Measurements from ENCODE around the gene GLIPR2. TPM values are rescaled to one million over a fixed set of nuclear protein-coding genes. Genes with fewer than 3 reads are reported as not detected.

The GLIPR2 gene
- total RNA-seq, 1 donor from 2014 or later, result 6.3 TPM

DNA sequence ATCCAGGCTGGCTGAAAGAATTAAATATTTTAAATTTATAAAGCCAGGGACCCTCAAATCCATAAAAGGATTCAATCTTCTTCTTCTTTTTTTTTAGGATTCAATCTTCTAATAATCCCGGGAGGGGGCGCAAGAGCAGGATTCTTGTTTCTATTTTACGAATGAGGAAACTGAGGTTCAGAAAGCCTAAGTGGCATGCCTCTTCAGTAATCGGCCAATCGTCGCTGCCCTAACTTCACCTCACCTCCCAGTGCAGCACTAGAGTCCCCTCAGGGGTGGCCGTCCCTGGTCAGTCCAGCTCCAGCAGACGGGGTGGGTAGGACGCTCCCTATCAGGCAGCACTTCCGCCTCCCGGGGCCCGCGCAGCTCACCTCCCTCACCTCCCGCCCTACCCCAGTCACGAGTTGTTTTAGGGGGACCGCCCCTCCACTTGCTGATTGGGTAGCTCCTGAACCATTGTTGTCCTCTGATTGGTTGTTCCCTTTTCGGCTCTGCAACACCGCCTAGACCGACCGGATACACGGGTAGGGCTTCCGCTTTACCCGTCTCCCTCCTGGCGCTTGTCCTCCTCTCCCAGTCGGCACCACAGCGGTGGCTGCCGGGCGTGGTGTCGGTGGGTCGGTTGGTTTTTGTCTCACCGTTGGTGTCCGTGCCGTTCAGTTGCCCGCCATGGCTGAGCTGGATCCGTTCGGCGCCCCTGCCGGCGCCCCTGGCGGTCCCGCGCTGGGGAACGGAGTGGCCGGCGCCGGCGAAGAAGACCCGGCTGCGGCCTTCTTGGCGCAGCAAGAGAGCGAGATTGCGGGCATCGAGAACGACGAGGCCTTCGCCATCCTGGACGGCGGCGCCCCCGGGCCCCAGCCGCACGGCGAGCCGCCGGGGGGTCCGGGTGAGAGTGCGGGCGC is 54.1 kb downstream of the GLIPR2 start, which contains the start of gene CLTA:
CLTA (plus strand) TSS at position 534 of the 902 bp plus-strand sequence; CDS start at position 670, 136 bp downstream.
- Mint-ChIP-seq H3K4me1 (ENCODE audit: unreplicated experiment) (peaks cover 44% of the 10 kb centered on the region), H3K9me3 (ENCODE audit: unreplicated experiment) (no peaks in the 10 kb centered on the region), H3K27ac (ENCODE audit: unreplicated experiment) (peak within 1 kb of the TSS; percentile 91), H3K4me3 (ENCODE audit: unreplicated experiment) (peak within 1 kb of the TSS; percentile 95), H3K27me3 (ENCODE audit: unreplicated experiment) (peaks cover 21% of the 10 kb centered on the region), H3K36me3 (ENCODE audit: low read depth, unreplicated experiment) (peaks cover 10% of the 10 kb centered on the region)
- TF ChIP-seq, protein P1, sequence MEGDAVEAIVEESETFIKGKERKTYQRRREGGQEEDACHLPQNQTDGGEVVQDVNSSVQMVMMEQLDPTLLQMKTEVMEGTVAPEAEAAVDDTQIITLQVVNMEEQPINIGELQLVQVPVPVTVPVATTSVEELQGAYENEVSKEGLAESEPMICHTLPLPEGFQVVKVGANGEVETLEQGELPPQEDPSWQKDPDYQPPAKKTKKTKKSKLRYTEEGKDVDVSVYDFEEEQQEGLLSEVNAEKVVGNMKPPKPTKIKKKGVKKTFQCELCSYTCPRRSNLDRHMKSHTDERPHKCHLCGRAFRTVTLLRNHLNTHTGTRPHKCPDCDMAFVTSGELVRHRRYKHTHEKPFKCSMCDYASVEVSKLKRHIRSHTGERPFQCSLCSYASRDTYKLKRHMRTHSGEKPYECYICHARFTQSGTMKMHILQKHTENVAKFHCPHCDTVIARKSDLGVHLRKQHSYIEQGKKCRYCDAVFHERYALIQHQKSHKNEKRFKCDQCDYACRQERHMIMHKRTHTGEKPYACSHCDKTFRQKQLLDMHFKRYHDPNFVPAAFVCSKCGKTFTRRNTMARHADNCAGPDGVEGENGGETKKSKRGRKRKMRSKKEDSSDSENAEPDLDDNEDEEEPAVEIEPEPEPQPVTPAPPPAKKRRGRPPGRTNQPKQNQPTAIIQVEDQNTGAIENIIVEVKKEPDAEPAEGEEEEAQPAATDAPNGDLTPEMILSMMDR (IDR thresholded peaks at IDR 0.05; ENCODE audit: unreplicated experiment), result peak; percentile 39
- DNase-seq (ENCODE audit: low spot score), result peak; percentile 90

DNA sequence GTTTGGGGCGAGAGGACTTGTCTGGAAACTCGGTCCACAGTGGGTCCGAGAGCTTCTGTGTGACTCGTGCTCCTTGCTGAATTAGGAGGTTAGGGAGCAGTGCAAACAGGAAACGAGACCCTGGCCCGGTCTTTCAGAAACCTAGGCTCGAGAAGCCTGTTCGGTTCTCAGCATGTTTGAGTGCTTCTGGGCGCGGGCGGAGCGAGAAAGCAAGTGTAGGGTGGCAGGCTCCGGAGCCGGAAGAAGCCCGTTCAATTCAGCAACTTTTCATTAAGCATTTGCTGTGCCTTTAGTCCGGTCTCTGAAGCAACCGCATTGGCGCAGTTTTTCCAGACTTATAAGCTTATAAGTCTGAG is 54.7 kb downstream of the GLIPR2 start:
- Mint-ChIP-seq H3K4me3 (ENCODE audit: unreplicated experiment) (peak overlapping the region; percentile 95), H3K27me3 (ENCODE audit: unreplicated experiment) (peaks cover 19% of the 10 kb centered on the region), H3K27ac (ENCODE audit: unreplicated experiment) (peak overlapping the region; percentile 82), H3K36me3 (ENCODE audit: low read depth, unreplicated experiment) (peaks cover 10% of the 10 kb centered on the region), H3K4me1 (ENCODE audit: unreplicated experiment) (peaks cover 44% of the 10 kb centered on the region), H3K9me3 (ENCODE audit: unreplicated experiment) (no peaks in the 10 kb centered on the region)
- peak; percentile 36 for DNase-seq (ENCODE audit: low spot score)
- TF ChIP-seq, protein P1 (IDR thresholded peaks at IDR 0.05; ENCODE audit: unreplicated experiment), result no peak

DNA sequence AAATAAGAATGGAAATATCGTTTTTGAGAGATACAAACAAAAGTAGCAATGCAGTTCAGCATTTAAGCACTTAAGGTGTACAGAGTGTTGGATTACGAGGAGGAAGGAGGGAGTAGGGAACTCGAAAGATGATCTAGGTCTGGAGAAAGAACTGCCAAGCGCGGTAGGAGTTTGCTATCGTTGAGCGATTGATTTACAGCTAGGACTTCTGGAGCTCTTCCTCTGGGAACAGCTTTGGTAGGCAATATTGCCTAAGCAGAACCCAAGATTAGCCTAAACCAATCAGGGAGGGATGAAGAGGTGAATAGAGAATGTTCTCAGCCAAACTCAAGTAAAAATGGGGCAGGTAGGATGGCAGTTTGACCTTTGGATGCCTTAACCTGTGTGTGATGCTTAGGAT is 55.2 kb downstream of the GLIPR2 start:
- peaks cover 18% of the 10 kb centered on the region for H3K27me3 Mint-ChIP-seq (ENCODE audit: unreplicated experiment)
- DNase-seq (ENCODE audit: low spot score), result no peak
- peak overlapping the region; percentile 82 for H3K27ac Mint-ChIP-seq (ENCODE audit: unreplicated experiment)
- TF ChIP-seq, protein P1 (IDR thresholded peaks at IDR 0.05; ENCODE audit: unreplicated experiment), result no peak
- H3K4me1 Mint-ChIP-seq (ENCODE audit: unreplicated experiment), result peaks cover 44% of the 10 kb centered on the region
- H3K9me3 Mint-ChIP-seq (ENCODE audit: unreplicated experiment), result no peaks in the 10 kb centered on the region
- peak overlapping the region; percentile 95 for H3K4me3 Mint-ChIP-seq (ENCODE audit: unreplicated experiment)
- H3K36me3 Mint-ChIP-seq (ENCODE audit: low read depth, unreplicated experiment), result peaks cover 10% of the 10 kb centered on the region

GRCh38 chr9:36192196-36192595 is 55.7 kb downstream of the GLIPR2 start:
- H3K9me3 Mint-ChIP-seq (ENCODE audit: unreplicated experiment), result no peaks in the 10 kb centered on the region
- H3K4me1 Mint-ChIP-seq (ENCODE audit: unreplicated experiment), result peaks cover 44% of the 10 kb centered on the region
- no peak for DNase-seq (ENCODE audit: low spot score)
- peaks cover 10% of the 10 kb centered on the region for H3K36me3 Mint-ChIP-seq (ENCODE audit: low read depth, unreplicated experiment)
- peaks cover 18% of the 10 kb centered on the region for H3K27me3 Mint-ChIP-seq (ENCODE audit: unreplicated experiment)
- TF ChIP-seq, protein P1 (IDR thresholded peaks at IDR 0.05; ENCODE audit: unreplicated experiment), result no peak
- peak overlapping the region; percentile 95 for H3K4me3 Mint-ChIP-seq (ENCODE audit: unreplicated experiment)
- H3K27ac Mint-ChIP-seq (ENCODE audit: unreplicated experiment), result peak overlapping the region; percentile 61

DNA sequence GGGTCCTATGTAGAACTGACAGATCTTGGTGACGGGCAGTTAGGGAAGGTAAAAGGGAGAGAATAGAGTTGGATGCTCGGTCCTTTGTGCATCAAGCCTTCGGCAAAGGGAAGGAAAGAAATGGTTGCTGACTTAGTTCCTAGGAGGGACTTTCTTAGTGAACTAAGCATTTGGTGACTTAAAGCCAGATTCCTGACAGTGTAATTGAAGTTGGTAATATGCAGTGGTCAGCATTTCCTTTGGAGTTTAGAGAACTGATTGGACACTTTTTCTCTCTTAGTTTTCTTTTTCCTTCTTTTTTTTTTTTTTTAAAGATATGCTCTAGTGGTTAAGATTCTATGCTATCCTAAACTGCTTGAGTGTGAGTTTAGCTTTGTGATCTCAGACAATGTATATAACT is 56.5 kb downstream of the GLIPR2 start:
- Mint-ChIP-seq H3K27me3 (ENCODE audit: unreplicated experiment) (peaks cover 12% of the 10 kb centered on the region), H3K27ac (ENCODE audit: unreplicated experiment) (peak overlapping the region; percentile 5), H3K4me3 (ENCODE audit: unreplicated experiment) (peak overlapping the region; percentile 95), H3K4me1 (ENCODE audit: unreplicated experiment) (peaks cover 41% of the 10 kb centered on the region), H3K9me3 (ENCODE audit: unreplicated experiment) (no peaks in the 10 kb centered on the region), H3K36me3 (ENCODE audit: low read depth, unreplicated experiment) (peaks cover 13% of the 10 kb centered on the region)
- TF ChIP-seq, protein P1 (IDR thresholded peaks at IDR 0.05; ENCODE audit: unreplicated experiment), result no peak
- no peak for DNase-seq (ENCODE audit: low spot score)
